ENCODE measurements around the gene CMTM3. TPM values are rescaled to one million over a fixed set of nuclear protein-coding genes. Genes with fewer than 3 reads are reported as not detected.
"Not testable (repeated sequence)": the region's sequence is repeated elsewhere in the genome, so short reads cannot be mapped to it uniquely, and the experiment has no call there.

CMTM3 gene
- total RNA-seq, 2 donors from 2014 or later, result 25.8 to 29.7 TPM

GRCh38 chr16:66605177-66605978 is 874 bp downstream of the CMTM3 start:
- intact Hi-C loops (cut with DNase I), result loop anchor here (5.0 to 10.0 kb wide), 4 partner anchors 188 to 269 kb away; no protein-coding TSS in a partner anchor
- peak; percentile 90 for DNase-seq (ENCODE audit: low spot score)

DNA sequence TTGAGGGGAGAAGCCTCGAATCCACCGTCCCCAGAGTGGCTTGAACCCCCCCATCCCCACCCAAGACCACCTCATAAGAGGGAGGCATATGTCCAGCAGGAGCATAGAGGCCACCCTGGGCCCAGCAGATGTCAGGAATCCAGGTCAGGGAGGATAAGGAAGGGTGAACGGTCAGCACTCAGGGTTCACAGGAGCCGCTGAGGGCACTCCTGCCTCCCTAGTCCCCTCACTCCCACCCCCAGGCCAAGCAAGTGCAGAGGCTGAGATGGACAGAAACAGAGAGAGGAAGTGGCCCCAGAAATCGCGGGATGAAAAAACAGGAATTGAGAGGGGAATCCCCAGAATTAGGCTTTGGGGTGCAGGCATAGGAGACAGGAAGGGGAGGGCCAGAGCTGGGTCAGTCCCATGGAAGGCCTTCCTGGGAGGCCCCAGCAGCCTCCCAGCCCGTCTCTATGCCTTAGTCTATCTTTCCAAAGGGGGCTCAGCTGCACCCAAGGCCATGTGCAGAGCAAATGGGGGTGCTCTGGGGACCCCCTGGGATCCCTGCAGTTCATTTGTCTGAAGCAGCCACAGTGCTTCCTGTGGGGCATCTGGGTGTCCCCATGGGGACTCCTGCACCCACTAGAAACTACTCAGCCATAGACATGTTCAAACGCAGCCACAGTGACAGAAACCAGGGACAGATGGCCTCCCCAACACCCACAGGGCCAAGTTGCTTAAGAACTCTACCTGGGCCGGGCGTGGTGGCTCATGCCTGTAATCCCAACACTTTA is 1.7 kb downstream of the CMTM3 start:
- DNase-seq (ENCODE audit: low spot score), result no peak
- intact Hi-C loops (cut with DNase I), result loop anchor here (5.0 to 10.0 kb wide), 4 partner anchors 189 to 269 kb away; no protein-coding TSS in a partner anchor

DNA sequence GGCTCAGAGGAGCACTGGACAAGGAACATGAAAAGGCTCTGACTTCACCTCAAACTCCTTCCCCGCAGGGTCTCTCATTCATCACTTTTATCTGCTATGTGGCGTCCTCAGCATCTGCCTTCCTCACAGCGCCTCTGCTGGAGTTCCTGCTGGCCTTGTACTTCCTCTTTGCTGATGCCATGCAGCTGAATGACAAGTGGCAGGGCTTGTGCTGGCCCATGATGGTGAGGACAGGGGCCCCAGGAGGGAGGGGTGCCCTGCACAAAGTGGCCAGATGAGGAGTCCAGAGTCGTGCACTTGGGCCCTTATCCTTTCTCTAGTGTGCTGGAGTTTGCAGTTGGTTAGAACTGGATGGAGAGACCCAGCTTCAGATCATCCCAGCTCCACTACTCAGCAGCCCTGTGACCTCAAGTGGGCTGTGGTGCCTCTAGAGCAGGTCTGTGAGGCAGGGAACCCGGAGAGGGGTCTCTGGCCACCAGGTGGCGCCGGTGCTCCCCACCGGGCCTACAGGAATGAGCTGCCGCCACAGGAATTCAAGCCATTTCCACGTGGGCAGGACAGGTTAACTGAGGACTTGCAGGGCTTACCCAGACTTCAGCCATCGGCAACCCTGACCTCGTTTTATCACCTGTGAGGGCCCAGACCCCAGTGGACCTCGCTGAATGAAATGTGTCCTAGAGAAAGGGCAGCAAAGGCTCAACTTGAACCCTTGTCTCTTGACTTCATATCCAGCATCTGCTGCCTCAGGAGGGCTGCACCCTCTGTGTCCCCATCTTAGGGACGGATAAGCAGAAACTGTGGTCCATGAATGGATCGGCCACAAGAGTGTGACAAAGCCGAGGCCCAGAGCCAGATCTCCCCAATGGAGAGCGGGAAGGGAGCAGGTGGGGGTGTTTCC is 4.0 kb downstream of the CMTM3 start:
- DNase-seq (ENCODE audit: low spot score), result peak; percentile 94
- intact Hi-C loops (cut with DNase I), result loop anchor here (5.0 to 10.0 kb wide), 4 partner anchors 191 to 266 kb away; no protein-coding TSS in a partner anchor

- intact Hi-C loops (cut with DNase I), result loop anchor here (5.0 to 10.0 kb wide), 4 partner anchors 192 to 266 kb away; no protein-coding TSS in a partner anchor
- no peak for DNase-seq (ENCODE audit: low spot score)
Measured at GRCh38 chr16:66609139-66609510, 4.6 kb downstream of the CMTM3 start.

DNA sequence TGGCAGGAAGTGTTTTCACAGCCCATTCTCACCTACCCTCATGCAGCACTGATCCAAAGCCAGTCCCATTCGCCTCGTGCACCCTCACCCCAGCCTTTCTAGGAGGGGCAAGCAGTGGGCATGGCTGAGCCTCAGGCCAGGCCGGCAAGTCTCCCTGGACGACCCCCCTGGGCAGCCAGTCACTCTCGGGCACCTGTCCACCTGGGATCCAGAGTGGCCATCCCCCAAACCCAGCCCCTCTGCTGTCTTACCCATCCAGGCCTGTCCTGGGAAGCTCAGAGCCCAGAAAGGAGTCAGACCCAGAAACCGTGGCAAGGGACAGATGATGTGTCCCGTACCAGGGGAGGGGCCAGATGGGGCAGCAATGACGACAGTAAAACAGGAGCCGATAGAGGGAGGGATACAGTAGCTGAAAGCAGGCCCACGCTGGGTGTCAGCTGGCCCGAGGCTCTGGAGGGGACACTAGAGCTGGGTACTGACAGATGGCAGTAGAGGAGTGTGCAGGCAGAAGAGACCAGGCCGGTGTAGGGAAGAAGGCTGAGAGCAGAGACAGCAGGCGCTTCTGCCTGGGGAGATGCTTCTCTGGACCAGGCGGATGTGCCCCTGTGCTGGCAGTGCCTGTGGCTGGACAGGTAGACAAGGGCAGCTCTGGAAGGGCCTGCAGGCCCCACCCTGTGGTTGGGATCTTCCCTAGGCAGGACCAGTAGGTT is 5.8 kb downstream of the CMTM3 start:
- peak; percentile 63 for DNase-seq (ENCODE audit: low spot score)
- intact Hi-C loops (cut with DNase I), result no loop called here

GRCh38 chr16:66611911-66612310 is 7.4 kb downstream of the CMTM3 start:
- peak; percentile 76 for DNase-seq (ENCODE audit: low spot score)

DNA sequence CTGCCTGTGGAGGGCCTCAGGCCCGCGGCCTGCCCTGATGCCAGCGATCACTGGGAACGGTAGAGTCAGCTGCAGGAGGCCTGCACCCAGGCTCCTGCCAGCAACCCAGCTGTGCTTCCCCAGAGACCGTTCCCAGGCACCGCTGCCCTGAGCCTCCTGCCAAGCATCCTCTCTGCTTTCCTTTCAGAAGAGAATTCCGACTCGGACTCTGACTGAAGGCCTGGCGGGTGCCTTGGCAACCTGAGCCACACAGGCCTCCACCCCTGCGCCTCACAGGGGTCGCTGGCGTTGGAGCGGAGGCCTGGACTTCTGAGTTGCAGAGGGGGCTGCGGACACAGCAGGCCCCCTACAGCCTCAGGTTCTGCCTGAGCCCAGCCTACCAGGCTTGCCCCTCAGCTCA is 7.9 kb downstream of the CMTM3 start:
- intact Hi-C loops (cut with DNase I), result no loop called here
- DNase-seq (ENCODE audit: low spot score), result peak; percentile 65

More at GRCh38 chr16:66611911-66612310, 7.4 kb downstream of the CMTM3 start:
- intact Hi-C loops (cut with DNase I), result not testable (repeated sequence)

DNA sequence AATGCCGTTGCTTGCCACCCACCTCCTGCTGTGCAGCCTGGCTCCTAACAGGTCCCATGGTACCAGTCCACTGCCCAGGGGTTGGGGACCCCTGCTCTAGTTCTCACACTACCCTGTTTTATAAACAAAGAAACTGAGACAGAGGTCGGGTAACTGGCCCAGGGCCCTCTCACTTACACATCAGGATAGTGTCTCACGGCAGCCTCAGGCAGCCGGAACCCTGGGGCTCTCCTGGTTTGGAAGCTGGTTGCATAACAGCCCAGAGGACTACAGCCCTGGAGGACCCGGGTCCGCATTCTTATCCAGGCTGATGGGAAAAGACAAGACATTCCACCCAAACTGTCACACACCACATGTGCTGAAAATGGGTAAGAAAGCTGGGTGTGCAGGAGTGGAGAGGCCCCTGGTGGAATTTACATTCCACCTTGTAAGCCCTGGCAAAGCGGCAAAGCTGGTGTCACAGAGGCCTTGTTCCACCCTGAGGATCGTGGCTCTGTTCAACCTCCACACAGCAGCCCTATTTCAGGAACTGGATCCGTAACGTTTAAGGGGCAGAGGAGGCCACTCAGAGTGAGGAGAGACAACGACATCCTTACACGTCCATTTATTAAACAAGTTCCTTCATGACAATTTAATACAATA is 9.8 kb downstream of the CMTM3 start:
- intact Hi-C loops (cut with DNase I), result no loop called here
- peak; percentile 60 for DNase-seq (ENCODE audit: low spot score)

GRCh38 chr16:66616169-66616568 is 11.7 kb downstream of the CMTM3 start:
- intact Hi-C loops (cut with DNase I), result no loop called here
- DNase-seq (ENCODE audit: low spot score), result no peak

- DNase-seq (ENCODE audit: low spot score), result peak; percentile 28
- intact Hi-C loops (cut with DNase I), result no loop called here
Measured at GRCh38 chr16:66616592-66616991, 12.1 kb downstream of the CMTM3 start.

DNA sequence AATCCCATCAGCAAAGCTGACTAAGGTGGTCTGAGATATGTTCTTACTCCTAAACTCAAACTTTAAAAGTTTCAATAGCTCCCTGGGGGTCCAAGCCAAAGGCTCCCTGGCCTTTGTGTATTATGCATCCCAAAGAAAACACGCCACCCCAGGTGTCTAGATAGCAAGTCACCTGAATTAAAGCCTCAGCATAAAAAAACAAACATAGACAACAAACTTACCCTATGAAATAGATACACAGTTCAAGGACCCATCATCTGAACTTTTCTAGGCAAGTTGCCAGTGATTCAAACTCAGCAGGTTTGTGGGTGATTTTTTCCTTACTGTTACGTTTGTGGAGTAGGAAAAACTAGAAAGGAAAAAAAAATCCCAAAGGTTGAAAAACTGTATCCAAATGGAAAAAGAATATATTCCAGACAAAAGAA is 12.5 kb downstream of the CMTM3 start:
- no peak for DNase-seq (ENCODE audit: low spot score)
- intact Hi-C loops (cut with DNase I), result no loop called here

DNA sequence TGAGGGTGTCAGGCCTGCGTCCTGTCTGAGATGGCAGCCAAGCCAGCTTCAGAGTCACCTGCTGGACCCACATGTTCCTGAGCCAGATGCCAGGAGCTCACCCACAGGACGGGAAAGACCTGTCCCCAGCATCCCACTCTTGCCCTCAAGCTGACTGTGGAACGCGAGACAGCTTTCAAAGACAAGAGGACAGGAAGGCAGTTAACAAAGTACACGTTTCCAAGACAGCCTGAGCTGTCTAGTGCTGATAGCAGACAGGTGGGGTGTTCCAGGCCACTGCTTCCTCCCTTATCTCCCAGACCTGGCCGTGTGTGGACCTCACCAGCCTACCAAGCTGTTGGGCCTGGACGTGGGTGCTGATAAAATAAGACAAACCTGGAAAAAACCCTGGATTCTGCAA is 13.2 kb downstream of the CMTM3 start:
- peak; percentile 55 for DNase-seq (ENCODE audit: low spot score)
- intact Hi-C loops (cut with DNase I), result no loop called here

- peak; percentile 80 for DNase-seq (ENCODE audit: low spot score)
Measured at GRCh38 chr16:66618588-66619375, 14.3 kb downstream of the CMTM3 start.

DNA sequence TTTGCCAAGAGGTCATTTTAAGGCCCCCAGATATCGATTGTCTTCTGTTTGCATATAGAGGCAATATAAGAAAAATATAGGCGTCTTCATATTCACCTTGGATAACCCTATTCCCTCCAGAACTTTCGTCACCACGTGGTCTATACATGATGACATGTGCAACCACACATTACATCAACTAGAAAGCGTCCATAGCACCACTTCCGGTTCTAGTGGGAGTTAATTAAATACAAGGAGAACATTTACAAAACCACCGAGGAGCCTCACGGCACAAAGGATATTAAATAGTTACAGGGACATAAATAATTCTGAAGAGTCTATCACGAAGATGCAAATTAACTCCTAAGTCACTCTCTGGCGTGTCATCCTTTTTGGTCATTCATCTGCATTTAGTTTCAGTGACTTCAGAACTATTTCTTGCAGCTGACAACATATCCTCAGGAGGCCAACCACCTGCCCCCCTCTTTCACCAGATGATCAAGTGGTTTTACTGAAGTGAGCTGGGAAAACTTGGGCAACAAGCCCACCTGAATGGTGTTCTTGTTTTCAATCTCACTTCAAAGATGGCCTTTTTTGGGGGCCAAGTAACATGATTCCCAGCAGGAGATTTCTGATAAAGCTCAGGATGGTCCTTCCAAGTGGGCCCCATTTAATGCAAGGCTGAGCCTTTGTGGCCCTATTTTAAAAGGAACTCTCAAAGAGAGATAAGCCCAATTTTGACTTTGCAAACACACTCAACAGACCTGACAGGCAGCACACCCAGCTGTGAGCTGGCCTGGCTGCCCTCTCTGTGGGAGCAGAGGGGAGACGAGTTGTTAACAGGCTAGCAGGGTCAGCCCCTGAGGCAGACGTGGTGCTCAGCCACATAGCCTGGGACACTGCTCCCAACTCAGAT is 15.3 kb downstream of the CMTM3 start:
- intact Hi-C loops (cut with DNase I), result no loop called here
- peak; percentile 0 for DNase-seq (ENCODE audit: low spot score)

More at GRCh38 chr16:66618588-66619375, 14.3 kb downstream of the CMTM3 start:
- intact Hi-C loops (cut with DNase I), result no loop called here

DNA sequence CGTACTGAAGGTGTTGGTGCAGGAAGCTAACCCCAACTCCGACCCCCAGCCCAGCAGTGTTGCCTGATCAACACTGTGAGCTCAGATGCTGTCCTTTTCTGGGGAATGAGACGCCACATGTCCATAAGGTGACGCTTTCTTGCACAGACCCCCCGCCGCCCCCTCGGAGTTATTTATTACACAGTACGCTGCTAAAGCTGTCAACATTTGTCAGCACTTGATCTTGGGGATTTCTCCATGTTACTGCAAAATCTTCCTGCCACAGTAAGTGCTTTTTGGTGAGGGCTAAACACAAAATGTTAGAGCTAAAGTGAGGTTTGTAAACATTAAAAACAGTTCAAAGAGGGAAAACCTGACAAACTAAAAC is 15.9 kb downstream of the CMTM3 start:
- intact Hi-C loops (cut with DNase I), result no loop called here
- DNase-seq (ENCODE audit: low spot score), result peak; percentile 42

GRCh38 chr16:66621973-66622372 is 17.5 kb downstream of the CMTM3 start:
- intact Hi-C loops (cut with DNase I), result no loop called here
- peak; percentile 62 for DNase-seq (ENCODE audit: low spot score)
